ENCODE data around the gene TMPRSS4.

Gene TMPRSS4

DNA sequence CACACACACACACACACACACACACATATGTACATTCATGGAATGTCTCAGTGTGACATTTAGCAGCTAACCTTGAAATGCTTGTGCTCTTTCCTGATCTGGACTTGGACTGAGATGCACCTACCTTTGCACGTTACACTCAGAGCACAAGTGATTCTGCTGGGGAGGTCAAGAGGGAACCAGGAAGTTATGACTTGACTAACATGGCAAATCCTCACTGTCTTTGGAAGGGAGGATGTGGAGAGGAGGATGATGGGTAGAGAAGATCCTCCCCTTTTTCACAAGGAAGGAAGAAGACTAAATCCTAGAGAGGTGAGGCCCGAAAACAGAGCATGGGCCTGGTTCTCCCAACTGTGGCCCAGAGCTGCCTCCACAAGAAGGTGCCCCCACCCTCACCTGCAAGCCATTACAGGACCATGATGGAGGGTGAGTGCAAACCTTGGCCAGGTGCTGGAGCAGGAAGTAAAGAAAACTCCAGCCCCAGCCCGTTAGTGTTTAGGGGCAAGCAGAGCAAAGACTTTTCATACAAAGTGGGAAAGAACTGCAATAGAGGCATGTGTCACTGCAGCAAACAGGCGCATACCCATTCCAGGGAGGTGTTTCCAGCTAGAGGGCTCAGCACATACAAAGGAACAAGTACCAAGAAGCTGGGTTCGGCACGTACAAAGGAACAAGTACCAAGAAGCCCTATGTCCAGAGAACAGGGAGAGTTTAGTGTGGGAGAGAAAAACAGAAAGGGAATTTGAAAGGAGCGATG, 49.4 kb downstream of the TMPRSS4 start:
- Mint-ChIP-seq H3K27ac (no peak overlapping the region), H3K4me3 (no peak overlapping the region), H3K4me1 (no peaks in the 10 kb centered on the region), H3K36me3 (no peaks in the 10 kb centered on the region), H3K9me3 (no peaks in the 10 kb centered on the region)
- ATAC-seq = peak; percentile 24
- no peak for DNase-seq (ENCODE audit: low spot score in 2 of 2)

DNA sequence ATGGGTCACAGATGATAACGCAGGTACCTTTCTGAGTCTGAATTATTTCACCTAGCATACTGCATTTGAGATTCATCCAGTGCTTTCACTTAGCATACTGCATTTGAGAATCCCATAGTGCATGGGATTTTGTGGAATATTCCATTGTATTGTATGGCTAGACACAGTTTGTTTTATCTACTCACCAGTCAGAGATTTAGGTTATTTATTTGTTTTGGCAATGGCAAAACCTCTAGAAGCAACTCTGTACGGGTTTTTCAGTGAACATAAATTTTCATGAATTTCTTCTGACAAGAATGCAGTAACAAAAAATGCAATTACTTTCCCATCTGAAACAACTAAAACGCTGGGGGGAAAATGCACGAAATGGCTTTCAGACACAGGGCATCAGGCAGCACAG, 51.4 kb downstream of the TMPRSS4 start:
- Mint-ChIP-seq H3K9me3 (no peaks in the 10 kb centered on the region), H3K27ac (no peak overlapping the region), H3K36me3 (no peaks in the 10 kb centered on the region), H3K4me1 (no peaks in the 10 kb centered on the region), H3K4me3 (no peak overlapping the region)
- no peak for DNase-seq (ENCODE audit: low spot score in 2 of 2)
- no peak for ATAC-seq

DNA sequence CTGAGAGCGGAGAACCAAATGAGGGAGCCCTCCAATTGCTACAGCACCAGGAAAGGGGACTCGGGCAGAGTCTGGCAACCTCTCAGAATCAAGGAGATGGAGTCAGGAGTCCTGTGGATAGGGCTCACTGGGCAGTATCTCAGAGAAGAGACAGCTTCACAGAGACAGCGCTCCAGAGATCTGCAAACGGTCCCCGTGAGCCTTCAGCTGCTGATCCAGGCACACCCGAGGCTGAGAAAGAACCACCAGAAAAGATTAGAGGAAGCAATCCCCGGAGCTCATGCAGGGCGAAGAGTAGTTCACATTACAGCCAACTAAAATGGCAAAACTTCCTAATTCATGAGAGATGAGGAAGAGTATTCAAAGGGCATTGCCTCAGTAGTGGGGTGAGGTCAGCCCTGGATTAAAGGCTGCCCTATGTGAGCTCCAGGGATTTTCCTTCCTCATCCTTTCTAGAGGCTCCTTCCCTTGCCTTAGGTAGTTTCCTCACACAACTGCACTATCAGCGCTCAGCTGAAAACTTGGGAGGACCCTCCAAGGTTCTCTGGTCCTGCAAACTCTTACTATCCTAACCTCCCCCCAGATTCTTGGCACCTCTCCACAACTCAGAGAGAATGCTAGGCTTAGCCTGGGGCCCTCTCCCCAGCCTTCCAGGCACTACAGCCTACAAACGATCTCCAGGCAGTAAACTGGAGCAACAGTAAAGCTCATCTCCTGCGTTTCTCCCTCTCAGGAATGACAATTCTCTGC, 52.0 kb downstream of the TMPRSS4 start:
- no peak for ATAC-seq
- H3K4me3 Mint-ChIP-seq = no peak overlapping the region

DNA sequence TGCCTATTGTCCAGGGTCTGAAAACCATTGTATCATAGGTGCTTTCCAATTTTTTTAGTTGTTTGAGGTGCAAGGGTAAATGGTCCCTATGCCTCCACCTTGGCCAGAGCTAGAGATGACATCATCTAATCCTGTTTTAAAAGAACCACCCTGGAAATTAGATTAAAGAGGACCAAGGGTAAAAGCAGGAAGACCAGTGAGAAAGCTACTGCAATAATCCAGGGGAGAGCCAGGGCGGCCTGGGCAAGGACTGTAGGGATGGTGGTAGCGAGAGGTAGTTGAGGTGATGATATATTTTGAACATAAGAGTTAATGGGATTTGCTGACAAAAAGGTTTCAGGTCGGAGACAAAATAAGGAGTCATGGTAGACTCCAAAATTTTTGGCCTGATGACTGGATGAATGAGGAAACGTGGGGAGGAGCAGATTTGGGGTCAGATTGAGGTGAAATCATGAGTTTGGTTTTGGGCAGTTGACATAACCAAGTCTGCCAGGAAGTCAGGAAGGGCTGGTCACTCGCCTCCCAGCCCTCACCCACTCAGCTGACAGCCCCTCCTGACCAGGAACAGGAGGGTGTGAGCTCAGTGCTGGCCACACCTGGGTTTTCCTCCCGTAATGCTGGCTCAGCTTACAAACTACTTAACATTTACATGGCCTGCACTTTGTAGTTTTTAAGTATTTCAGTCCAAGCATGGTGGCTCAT, 52.7 kb downstream of the TMPRSS4 start:
- Mint-ChIP-seq H3K4me3 (no peak overlapping the region), H3K4me1 (no peaks in the 10 kb centered on the region), H3K36me3 (no peaks in the 10 kb centered on the region), H3K9me3 (no peaks in the 10 kb centered on the region), H3K27ac (no peak overlapping the region)
- no peak for DNase-seq (ENCODE audit: low spot score in 2 of 2)
- ATAC-seq = no peak

More for the DNA sequence above, 52.0 kb downstream of the TMPRSS4 start:
- no peak overlapping the region for H3K27ac Mint-ChIP-seq
- no peak for DNase-seq (ENCODE audit: low spot score in 2 of 2)
- no peaks in the 10 kb centered on the region for H3K36me3 Mint-ChIP-seq
- H3K9me3 Mint-ChIP-seq = no peaks in the 10 kb centered on the region
- H3K4me1 Mint-ChIP-seq = no peaks in the 10 kb centered on the region

DNA sequence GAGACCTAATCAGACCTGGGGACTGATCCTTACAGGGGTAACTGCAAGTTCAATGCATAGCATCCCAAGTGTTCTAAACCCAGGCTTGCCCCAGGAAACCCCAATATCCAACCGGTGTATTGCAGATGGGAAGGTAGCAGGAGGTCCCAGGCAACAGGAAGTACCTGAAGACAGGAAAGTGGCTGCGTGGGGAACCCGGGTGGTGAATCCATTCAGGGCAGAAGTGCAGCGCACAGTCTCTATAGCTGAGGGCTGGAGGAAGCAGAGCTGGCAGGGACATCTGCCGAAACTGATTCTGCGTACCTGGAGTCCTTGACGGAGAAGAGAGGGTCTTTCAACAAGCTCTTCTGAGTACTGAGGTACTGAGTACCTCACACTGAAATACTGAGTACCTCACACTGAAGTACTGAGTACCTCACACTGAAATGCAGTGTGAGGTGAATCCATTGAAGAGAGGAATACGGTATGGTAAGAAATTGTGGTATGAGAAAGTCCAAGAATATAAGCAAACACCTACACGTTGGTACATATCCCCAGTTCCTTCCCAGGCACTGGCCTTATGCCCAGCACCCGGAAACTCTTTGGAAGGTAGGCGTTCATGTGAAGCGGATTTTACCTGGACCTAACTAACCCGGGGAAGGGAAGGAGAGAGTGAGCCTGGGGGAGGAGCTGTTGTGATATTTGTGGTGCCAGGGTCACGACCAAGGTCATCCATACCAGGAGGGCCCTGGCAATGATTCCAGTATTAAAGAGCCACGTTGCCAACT, 55.7 kb downstream of the TMPRSS4 start:
- no peak for ATAC-seq
- Mint-ChIP-seq H3K9me3 (no peaks in the 10 kb centered on the region), H3K4me3 (no peak overlapping the region), H3K4me1 (no peaks in the 10 kb centered on the region), H3K27ac (no peak overlapping the region), H3K36me3 (no peaks in the 10 kb centered on the region)
- DNase-seq (ENCODE audit: low spot score in 2 of 2) = no peak

DNA sequence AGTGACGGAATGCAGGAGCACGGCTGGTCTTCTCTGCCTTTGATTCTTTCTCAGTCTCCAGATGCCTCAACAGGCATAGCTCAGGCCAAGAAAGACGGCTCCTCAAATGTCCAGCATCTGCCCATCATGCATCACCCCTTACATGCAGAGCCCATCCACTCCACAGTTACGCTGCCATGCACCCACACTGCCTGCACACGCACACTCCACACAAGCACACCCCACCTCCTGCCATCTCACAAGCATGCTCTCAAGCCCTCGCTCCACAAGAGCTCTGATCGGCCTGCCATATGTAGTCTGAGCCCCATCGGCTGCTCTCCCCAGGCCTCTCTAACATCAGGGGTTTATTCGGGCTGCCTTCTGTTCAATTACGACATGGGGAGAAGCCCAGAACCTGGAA, 56.9 kb downstream of the TMPRSS4 start:
- no peaks in the 10 kb centered on the region for H3K9me3 Mint-ChIP-seq

DNA sequence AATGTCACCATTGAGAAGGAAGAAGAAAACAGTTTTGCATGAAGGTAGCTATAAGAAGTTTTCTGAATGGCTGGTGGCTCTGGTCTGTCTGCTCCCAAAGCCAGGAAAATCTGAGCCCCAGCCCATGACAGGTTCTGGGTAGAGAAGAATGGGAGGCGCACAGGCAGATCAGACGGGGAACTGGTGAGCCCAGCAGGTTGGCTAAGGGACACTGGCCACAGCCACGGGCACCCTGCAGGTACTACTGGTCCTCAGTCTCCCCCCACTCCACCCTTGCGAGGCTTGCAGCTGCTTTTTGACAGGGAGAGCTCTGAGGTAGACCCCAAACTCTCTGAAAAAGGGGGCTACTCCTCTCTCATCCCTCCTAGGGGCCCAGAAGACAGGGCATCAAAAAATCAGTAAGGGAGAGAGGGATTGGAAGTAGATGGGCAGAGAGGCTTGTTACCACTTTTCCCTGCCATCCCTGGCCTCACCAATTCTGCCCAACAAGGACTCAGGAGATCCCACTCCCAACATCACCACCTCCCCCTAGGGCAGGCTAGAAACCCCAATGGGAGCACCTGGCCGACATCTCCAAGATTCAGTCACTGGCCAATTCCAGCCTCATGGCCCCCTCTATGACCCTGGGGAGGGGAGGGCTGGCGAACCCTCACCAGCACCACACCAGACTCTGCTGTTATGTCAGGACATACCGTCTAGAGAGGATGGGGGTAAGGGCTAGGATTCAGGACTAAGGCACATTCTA, 58.3 kb downstream of the TMPRSS4 start:
- Mint-ChIP-seq H3K4me3 (no peak overlapping the region), H3K36me3 (no peaks in the 10 kb centered on the region), H3K4me1 (no peaks in the 10 kb centered on the region), H3K9me3 (no peaks in the 10 kb centered on the region), H3K27ac (peak overlapping the region; percentile 55)
- ATAC-seq (no peak), DNase-seq (ENCODE audit: low spot score in 2 of 2) (no peak)

More for the DNA sequence above, 56.9 kb downstream of the TMPRSS4 start:
- no peaks in the 10 kb centered on the region for H3K4me1 Mint-ChIP-seq
- H3K4me3 Mint-ChIP-seq = no peak overlapping the region
- no peaks in the 10 kb centered on the region for H3K36me3 Mint-ChIP-seq
- H3K27ac Mint-ChIP-seq = no peak overlapping the region
- DNase-seq (ENCODE audit: low spot score in 2 of 2) = no peak
- no peak for ATAC-seq

DNA sequence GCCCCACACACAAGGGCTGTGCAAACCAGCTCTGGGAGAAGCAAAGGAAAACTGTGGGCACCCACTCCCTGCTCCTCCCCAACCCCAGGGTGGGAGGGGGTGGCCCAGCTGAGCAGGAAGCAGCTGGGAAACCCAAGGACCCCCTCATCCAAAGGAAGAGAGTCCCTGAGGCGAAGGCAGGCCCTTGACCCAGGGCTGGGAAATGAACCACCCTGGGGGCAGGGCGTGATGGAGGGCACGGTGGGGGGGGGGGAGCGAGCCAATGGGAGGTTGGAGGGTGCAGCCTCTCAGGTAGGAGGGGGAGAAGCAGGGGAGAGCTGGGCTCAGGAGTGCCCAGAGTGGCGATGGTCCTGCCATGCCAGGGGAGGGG, 58.9 kb downstream of the TMPRSS4 start:
- H3K4me3 Mint-ChIP-seq = no peak overlapping the region
- no peaks in the 10 kb centered on the region for H3K4me1 Mint-ChIP-seq
- DNase-seq (ENCODE audit: low spot score in 2 of 2) (no peak), ATAC-seq (no peak)
- no peaks in the 10 kb centered on the region for H3K36me3 Mint-ChIP-seq
- peak overlapping the region; percentile 55 for H3K27ac Mint-ChIP-seq
- no peaks in the 10 kb centered on the region for H3K9me3 Mint-ChIP-seq

DNA sequence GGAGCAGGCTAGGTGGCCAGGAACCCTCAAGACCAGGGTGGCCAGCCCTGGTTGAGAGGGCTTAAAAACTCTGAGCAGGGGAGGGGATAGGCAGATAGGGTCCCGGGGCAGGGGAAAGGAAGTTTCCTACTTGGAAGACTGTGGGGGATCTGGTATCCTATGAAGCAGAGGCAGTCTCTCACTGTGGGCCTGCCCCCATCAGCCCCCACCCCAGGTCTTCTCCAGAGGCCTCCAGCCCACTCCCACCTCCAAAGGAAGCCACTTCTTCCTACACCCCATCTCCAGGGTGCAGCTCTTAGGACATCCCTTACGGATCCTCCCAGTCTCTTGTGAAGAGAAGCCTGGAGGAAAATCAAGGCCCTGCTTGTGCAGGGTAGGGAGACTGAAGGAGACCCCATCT, 59.5 kb downstream of the TMPRSS4 start:
- no peaks in the 10 kb centered on the region for H3K36me3 Mint-ChIP-seq

DNA sequence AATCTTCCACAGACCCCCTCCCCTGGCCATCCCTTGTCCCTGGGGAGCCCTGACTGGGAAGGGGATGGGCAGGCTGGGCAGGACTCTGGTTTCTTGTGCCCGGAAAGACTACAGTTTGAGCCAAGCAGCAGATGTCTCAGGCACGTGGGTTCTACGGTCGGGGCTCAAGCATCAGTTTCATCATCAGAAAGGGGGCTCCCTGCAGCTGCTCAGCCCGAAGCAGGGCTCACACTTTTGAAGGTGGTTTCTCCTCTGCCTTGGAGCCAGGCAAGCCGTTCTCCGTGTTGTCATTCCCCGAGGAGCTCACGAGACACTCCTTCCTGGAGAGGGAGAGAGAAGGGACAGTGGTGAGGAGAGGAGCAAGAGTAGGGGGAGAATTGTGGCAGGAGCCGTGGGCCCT, 59.9 kb downstream of the TMPRSS4 start:
- Mint-ChIP-seq H3K27ac (no peak overlapping the region), H3K4me1 (no peaks in the 10 kb centered on the region), H3K9me3 (no peaks in the 10 kb centered on the region), H3K36me3 (no peaks in the 10 kb centered on the region), H3K4me3 (no peak overlapping the region)
- DNase-seq (ENCODE audit: low spot score in 2 of 2) (no peak), ATAC-seq (no peak)

More for the DNA sequence above, 59.5 kb downstream of the TMPRSS4 start:
- no peak overlapping the region for H3K27ac Mint-ChIP-seq
- H3K4me1 Mint-ChIP-seq = no peaks in the 10 kb centered on the region
- DNase-seq (ENCODE audit: low spot score in 2 of 2) (no peak), ATAC-seq (no peak)
- no peak overlapping the region for H3K4me3 Mint-ChIP-seq
- no peaks in the 10 kb centered on the region for H3K9me3 Mint-ChIP-seq

DNA sequence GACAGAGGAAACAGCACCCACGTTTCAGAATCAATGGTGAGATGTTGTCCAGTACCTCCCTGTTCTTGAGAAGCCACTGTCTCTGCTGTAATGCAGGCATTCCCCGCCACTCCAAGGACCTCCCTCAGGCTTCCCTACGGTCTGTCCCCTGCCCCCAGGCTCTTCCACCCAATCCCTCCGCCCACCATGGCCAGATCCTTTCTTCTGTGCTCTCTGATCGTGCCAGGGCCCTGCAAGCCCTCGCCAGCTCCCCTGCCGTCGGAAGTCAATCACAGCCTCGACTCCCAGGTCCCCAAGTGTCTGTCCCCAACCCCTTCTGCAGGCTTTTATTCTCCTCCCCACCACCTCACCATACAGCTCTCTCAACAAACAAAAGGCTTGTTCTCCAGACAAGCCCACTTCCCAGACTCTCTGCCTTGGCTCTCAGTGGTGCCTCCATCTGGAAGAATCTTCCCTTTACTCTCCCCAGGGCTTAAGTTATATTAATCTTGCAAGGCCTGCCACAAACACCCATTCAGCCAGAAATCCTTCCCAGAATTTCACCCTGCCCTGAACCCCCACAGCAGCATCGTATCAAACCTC, 62.1 kb downstream of the TMPRSS4 start:
- DNase-seq (ENCODE audit: low spot score in 2 of 2) (no peak), ATAC-seq (no peak)
- H3K4me1 Mint-ChIP-seq = peaks cover 5% of the 10 kb centered on the region
- H3K27ac Mint-ChIP-seq = peak overlapping the region; percentile 46
- no peak overlapping the region for H3K4me3 Mint-ChIP-seq
- no peaks in the 10 kb centered on the region for H3K9me3 Mint-ChIP-seq
- no peaks in the 10 kb centered on the region for H3K36me3 Mint-ChIP-seq

DNA sequence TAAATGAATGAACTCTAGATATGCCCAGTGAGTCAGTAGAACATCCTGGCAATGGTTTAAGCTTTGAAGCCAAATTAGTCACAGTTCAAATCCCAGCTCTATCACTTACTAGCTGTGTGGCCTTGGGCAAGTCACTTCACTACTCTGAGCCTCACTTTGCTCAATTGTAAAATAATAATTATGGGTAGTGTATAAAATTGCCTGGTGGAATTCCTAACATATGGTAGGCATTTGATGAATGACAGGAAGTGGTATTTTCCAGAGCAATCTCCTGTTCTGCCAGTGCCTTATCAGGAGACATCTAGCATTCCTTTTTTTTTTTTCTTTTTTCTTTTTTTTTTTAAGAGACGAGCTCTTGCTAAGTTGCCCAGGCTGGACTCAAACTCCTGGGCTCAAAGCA, 62.7 kb downstream of the TMPRSS4 start:
- Mint-ChIP-seq H3K4me1 (peaks cover 5% of the 10 kb centered on the region), H3K9me3 (no peaks in the 10 kb centered on the region), H3K27ac (no peak overlapping the region), H3K36me3 (no peaks in the 10 kb centered on the region), H3K4me3 (no peak overlapping the region)
- DNase-seq (ENCODE audit: low spot score in 2 of 2) (no peak), ATAC-seq (peak; percentile 61)

DNA sequence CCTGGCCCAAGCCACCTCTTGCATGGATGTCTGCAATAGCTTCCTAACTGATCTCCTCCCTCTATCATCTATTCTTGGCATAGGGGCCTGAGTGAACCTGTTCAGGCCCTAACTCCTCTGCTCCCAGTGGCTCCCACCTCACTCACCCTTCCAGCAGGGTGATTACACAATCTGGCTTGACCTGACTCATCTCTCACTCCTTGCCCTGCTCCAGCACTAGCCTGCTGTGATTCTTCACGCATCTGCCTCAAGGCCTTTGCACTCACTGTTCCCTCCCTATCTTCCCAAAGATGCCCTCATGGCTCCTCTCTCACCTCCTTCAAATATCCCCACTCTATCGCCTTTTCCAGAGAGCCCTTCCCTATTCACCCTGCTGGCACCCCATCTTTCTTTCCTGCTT, 65.2 kb downstream of the TMPRSS4 start:
- Mint-ChIP-seq H3K27ac (no peak overlapping the region), H3K36me3 (no peaks in the 10 kb centered on the region), H3K9me3 (no peaks in the 10 kb centered on the region), H3K4me3 (no peak overlapping the region), H3K4me1 (peaks cover 11% of the 10 kb centered on the region)
- DNase-seq (ENCODE audit: low spot score in 2 of 2) (no peak), ATAC-seq (no peak)

DNA sequence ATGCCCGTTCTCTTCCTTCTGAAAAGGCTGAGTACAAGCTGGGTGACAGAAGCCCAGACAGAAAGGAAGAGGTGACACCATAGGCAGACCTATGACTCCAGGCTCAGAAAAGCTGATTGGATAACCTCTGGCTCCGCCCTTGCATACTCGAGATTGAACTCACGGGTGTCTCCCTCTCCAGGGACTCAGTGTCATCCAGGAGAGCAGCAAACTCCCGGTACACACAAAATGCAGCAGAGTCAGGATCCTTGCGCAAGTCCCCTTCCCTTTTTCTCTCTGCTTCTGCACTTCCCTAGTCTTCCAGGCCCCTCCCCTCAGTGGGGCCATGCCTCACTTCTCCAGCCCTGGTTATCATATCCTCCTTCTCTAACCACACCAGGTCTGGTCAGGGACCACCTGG, 65.9 kb downstream of the TMPRSS4 start:
- Mint-ChIP-seq H3K4me3 (peak overlapping the region; percentile 39), H3K9me3 (no peaks in the 10 kb centered on the region), H3K4me1 (peaks cover 11% of the 10 kb centered on the region), H3K36me3 (no peaks in the 10 kb centered on the region), H3K27ac (no peak overlapping the region)
- DNase-seq (ENCODE audit: low spot score in 2 of 2) (no peak), ATAC-seq (peak; percentile 49)

All from stimulated activated effector memory CD8-positive, alpha-beta T cell treated with anti-CD3 and anti-CD28 coated beads, Interleukin-12 subunit alpha, Interleukin-12 subunit beta, amount 100 ng/mL, for 72 hours (primary cell).